Osteocyte (in vitro differentiated cells): ENCODE measurements around the gene BBC3. TPM values are rescaled to one million over a fixed set of nuclear protein-coding genes. Genes with fewer than 3 reads are reported as not detected.

Experiments used
- DNase-seq: peaks from one replicate; pipeline ENCODE4 v3.0.0; 2021; ENCODE audit warnings: mixed read lengths; ENCODE audit not compliant: unreplicated experiment; ENCODE audit errors: extremely low spot score
- H3K27ac Mint-ChIP-seq: one replicate; pipeline ENCODE4 v1.8.0; 2021; ENCODE audit warnings: mild to moderate bottlenecking, mixed read lengths; ENCODE audit not compliant: unreplicated experiment
- H3K27me3 Mint-ChIP-seq: one replicate; pipeline ENCODE4 v1.8.0; 2021; ENCODE audit warnings: mixed read lengths; ENCODE audit not compliant: unreplicated experiment
- H3K36me3 Mint-ChIP-seq: one replicate; pipeline ENCODE4 v1.8.0; 2021; ENCODE audit warnings: mixed read lengths; ENCODE audit not compliant: unreplicated experiment
- H3K4me1 Mint-ChIP-seq: one replicate; pipeline ENCODE4 v1.8.0; 2021; ENCODE audit warnings: mixed read lengths; ENCODE audit not compliant: unreplicated experiment
- H3K4me3 Mint-ChIP-seq: one replicate; pipeline ENCODE4 v1.8.0; 2021; ENCODE audit warnings: mild to moderate bottlenecking, moderate library complexity, mixed read lengths; ENCODE audit not compliant: unreplicated experiment
- H3K9me3 Mint-ChIP-seq: one replicate; pipeline ENCODE4 v1.8.0; 2021; ENCODE audit warnings: mixed read lengths; ENCODE audit not compliant: unreplicated experiment
- total RNA-seq: library from RNA; stranded (reverse); gene quantifications from 2 replicates; pipeline ENCODE4 v1.2.1, GENCODE V29; 2021
- TF ChIP-seq, protein P1 (sequence below): fragments of 200-600 bp; sonication (generic); IDR thresholded peaks from 2 replicates; pipeline ENCODE4 v1.5.0; 2021; ENCODE audit warnings: antibody characterized with exemption, mild to moderate bottlenecking, moderate library complexity

BBC3 gene
- total RNA-seq, 1 donor from 2014 or later = 34.3 TPM

- Mint-ChIP-seq H3K27me3 (no peaks in the 10 kb centered on the region), H3K9me3 (no peaks in the 10 kb centered on the region), H3K27ac (peak within 1 kb of the TSS; percentile 99), H3K4me1 (peaks cover 28% of the 10 kb centered on the region), H3K36me3 (peaks cover 10% of the 10 kb centered on the region), H3K4me3 (peak within 1 kb of the TSS; percentile 85)
- TF ChIP-seq, protein P1, sequence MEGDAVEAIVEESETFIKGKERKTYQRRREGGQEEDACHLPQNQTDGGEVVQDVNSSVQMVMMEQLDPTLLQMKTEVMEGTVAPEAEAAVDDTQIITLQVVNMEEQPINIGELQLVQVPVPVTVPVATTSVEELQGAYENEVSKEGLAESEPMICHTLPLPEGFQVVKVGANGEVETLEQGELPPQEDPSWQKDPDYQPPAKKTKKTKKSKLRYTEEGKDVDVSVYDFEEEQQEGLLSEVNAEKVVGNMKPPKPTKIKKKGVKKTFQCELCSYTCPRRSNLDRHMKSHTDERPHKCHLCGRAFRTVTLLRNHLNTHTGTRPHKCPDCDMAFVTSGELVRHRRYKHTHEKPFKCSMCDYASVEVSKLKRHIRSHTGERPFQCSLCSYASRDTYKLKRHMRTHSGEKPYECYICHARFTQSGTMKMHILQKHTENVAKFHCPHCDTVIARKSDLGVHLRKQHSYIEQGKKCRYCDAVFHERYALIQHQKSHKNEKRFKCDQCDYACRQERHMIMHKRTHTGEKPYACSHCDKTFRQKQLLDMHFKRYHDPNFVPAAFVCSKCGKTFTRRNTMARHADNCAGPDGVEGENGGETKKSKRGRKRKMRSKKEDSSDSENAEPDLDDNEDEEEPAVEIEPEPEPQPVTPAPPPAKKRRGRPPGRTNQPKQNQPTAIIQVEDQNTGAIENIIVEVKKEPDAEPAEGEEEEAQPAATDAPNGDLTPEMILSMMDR = no peak
- peak; percentile 99 for DNase-seq
Measured at GRCh38 chr19:47274071-47274890, 43.3 kb upstream of the BBC3 start, which contains the start of gene INAFM1. Gene INAFM1 (plus strand): TSS chr19:47274885. CDS start chr19:47274920, 35 bp downstream.

GRCh38 chr19:47273313-47274070 lies 42.5 kb upstream of the BBC3 start:
- H3K36me3 Mint-ChIP-seq = peaks cover 10% of the 10 kb centered on the region
- peak; percentile 96 for DNase-seq

GRCh38 chr19:47272448-47273312 lies 41.7 kb upstream of the BBC3 start:
- Mint-ChIP-seq H3K9me3 (no peaks in the 10 kb centered on the region), H3K4me3 (peak overlapping the region; percentile 85), H3K27me3 (no peaks in the 10 kb centered on the region), H3K27ac (peak overlapping the region; percentile 95), H3K36me3 (peaks cover 10% of the 10 kb centered on the region), H3K4me1 (peaks cover 22% of the 10 kb centered on the region)
- no peak for DNase-seq
- TF ChIP-seq, protein P1 = no peak

More at GRCh38 chr19:47273313-47274070, 42.5 kb upstream of the BBC3 start:
- TF ChIP-seq, protein P1 = peak; percentile 12
- peak overlapping the region; percentile 99 for H3K27ac Mint-ChIP-seq
- peak overlapping the region; percentile 85 for H3K4me3 Mint-ChIP-seq
- H3K9me3 Mint-ChIP-seq = no peaks in the 10 kb centered on the region
- no peaks in the 10 kb centered on the region for H3K27me3 Mint-ChIP-seq
- H3K4me1 Mint-ChIP-seq = peaks cover 26% of the 10 kb centered on the region

GRCh38 chr19:47271949-47272348 lies 41.0 kb upstream of the BBC3 start:
- Mint-ChIP-seq H3K27ac (peak overlapping the region; percentile 95), H3K4me3 (no peak overlapping the region), H3K36me3 (peaks cover 10% of the 10 kb centered on the region), H3K27me3 (no peaks in the 10 kb centered on the region), H3K9me3 (no peaks in the 10 kb centered on the region), H3K4me1 (peaks cover 22% of the 10 kb centered on the region)
- DNase-seq = no peak
- TF ChIP-seq, protein P1 = no peak
